ENCODE data around the gene FZD10. TPM values are rescaled to one million over a fixed set of nuclear protein-coding genes. Genes with fewer than 3 reads are reported as not detected.

The FZD10 gene
- total RNA-seq, 1 donor from 2014 or later: not detected

- Mint-ChIP-seq H3K4me1 (ENCODE audit: unreplicated experiment) (no peaks in the 10 kb centered on the region), H3K27ac (ENCODE audit: unreplicated experiment) (no peak overlapping the region), H3K4me3 (ENCODE audit: unreplicated experiment) (no peak overlapping the region), H3K36me3 (ENCODE audit: unreplicated experiment) (no peaks in the 10 kb centered on the region), H3K9me3 (ENCODE audit: unreplicated experiment) (no peaks in the 10 kb centered on the region), H3K27me3 (ENCODE audit: unreplicated experiment) (peaks cover 39% of the 10 kb centered on the region)
- no peak for DNase-seq (ENCODE audit: extremely low spot score, unreplicated experiment)
- TF ChIP-seq CTCF (IDR thresholded peaks at IDR 0.05): no peak
These were observed 5.3 kb downstream of the FZD10 start for GRCh38 chr12:130167537-130167936.

- Mint-ChIP-seq H3K27me3 (ENCODE audit: unreplicated experiment) (peaks cover 31% of the 10 kb centered on the region), H3K27ac (ENCODE audit: unreplicated experiment) (no peak overlapping the region), H3K9me3 (ENCODE audit: unreplicated experiment) (no peaks in the 10 kb centered on the region), H3K36me3 (ENCODE audit: unreplicated experiment) (no peaks in the 10 kb centered on the region), H3K4me3 (ENCODE audit: unreplicated experiment) (no peak overlapping the region), H3K4me1 (ENCODE audit: unreplicated experiment) (no peaks in the 10 kb centered on the region)
- TF ChIP-seq CTCF (IDR thresholded peaks at IDR 0.05): no peak
- no peak for DNase-seq (ENCODE audit: extremely low spot score, unreplicated experiment)
These were observed 7.0 kb downstream of the FZD10 start for GRCh38 chr12:130169256-130169655.

GRCh38 chr12:130169924-130170323, 7.7 kb downstream of the FZD10 start:
- Mint-ChIP-seq H3K4me3 (ENCODE audit: unreplicated experiment) (no peak overlapping the region), H3K4me1 (ENCODE audit: unreplicated experiment) (no peaks in the 10 kb centered on the region), H3K27me3 (ENCODE audit: unreplicated experiment) (peaks cover 25% of the 10 kb centered on the region), H3K36me3 (ENCODE audit: unreplicated experiment) (no peaks in the 10 kb centered on the region), H3K27ac (ENCODE audit: unreplicated experiment) (no peak overlapping the region), H3K9me3 (ENCODE audit: unreplicated experiment) (no peaks in the 10 kb centered on the region)
- no peak for TF ChIP-seq CTCF (IDR thresholded peaks at IDR 0.05)
- no peak for DNase-seq (ENCODE audit: extremely low spot score, unreplicated experiment)

GRCh38 chr12:130170611-130171010, 8.3 kb downstream of the FZD10 start:
- no peaks in the 10 kb centered on the region for H3K36me3 Mint-ChIP-seq (ENCODE audit: unreplicated experiment)
- no peak overlapping the region for H3K4me3 Mint-ChIP-seq (ENCODE audit: unreplicated experiment)
- no peak for TF ChIP-seq CTCF (IDR thresholded peaks at IDR 0.05)
- DNase-seq (ENCODE audit: extremely low spot score, unreplicated experiment): no peak
- no peaks in the 10 kb centered on the region for H3K9me3 Mint-ChIP-seq (ENCODE audit: unreplicated experiment)
- H3K27ac Mint-ChIP-seq (ENCODE audit: unreplicated experiment): no peak overlapping the region
- peaks cover 20% of the 10 kb centered on the region for H3K27me3 Mint-ChIP-seq (ENCODE audit: unreplicated experiment)
- no peaks in the 10 kb centered on the region for H3K4me1 Mint-ChIP-seq (ENCODE audit: unreplicated experiment)

GRCh38 chr12:130177635-130178242, 15.5 kb downstream of the FZD10 start:
- no peaks in the 10 kb centered on the region for H3K36me3 Mint-ChIP-seq (ENCODE audit: unreplicated experiment)
- H3K9me3 Mint-ChIP-seq (ENCODE audit: unreplicated experiment): peaks cover 20% of the 10 kb centered on the region
- no peak overlapping the region for H3K4me3 Mint-ChIP-seq (ENCODE audit: unreplicated experiment)
- H3K27ac Mint-ChIP-seq (ENCODE audit: unreplicated experiment): no peak overlapping the region
- no peak for DNase-seq (ENCODE audit: extremely low spot score, unreplicated experiment)
- no peaks in the 10 kb centered on the region for H3K4me1 Mint-ChIP-seq (ENCODE audit: unreplicated experiment)
- no peak for TF ChIP-seq CTCF (IDR thresholded peaks at IDR 0.05)
- peaks cover 3% of the 10 kb centered on the region for H3K27me3 Mint-ChIP-seq (ENCODE audit: unreplicated experiment)
